Neuron (in vitro differentiated cells): ENCODE results near the gene ZNF474.

Source experiments
- H2AFZ ChIP-seq: one replicate; pipeline ENCODE4 v1.6.1; 2013; ENCODE audit warnings: low read depth, mild to moderate bottlenecking, inconsistent platforms, low read length, moderate library complexity
- H3K27me3 ChIP-seq: one replicate; pipeline ENCODE4 v1.6.1; 2013; ENCODE audit warnings: low read length; ENCODE audit not compliant: insufficient read depth
- H3K36me3 ChIP-seq: one replicate; pipeline ENCODE4 v1.6.1; 2013; ENCODE audit warnings: low read length; ENCODE audit not compliant: insufficient read depth
- H3K4me1 ChIP-seq: one replicate; pipeline ENCODE4 v1.6.1; 2013; ENCODE audit warnings: low read length; ENCODE audit not compliant: insufficient read depth
- H3K4me3 ChIP-seq: 2 replicates; pipeline ENCODE4 v1.5.1; 2013; ENCODE audit warnings: mild to moderate bottlenecking, low read length, moderate library complexity
- H3K9me3 ChIP-seq: one replicate; pipeline ENCODE4 v1.6.1; 2013; ENCODE audit warnings: low read length

The ZNF474 gene

GRCh38 chr5:122151640-122152039, 22.3 kb downstream of the ZNF474 start:
- Histone ChIP-seq H3K4me1 (no peaks in the 10 kb centered on the region), H2AFZ (no peak overlapping the region), H3K4me3 (no peak overlapping the region)

GRCh38 chr5:122152266-122152900, 23.0 kb downstream of the ZNF474 start:
- Histone ChIP-seq H3K9me3 (no peaks in the 10 kb centered on the region), H3K4me1 (no peaks in the 10 kb centered on the region), H3K36me3 (no peaks in the 10 kb centered on the region), H3K27me3 (no peaks in the 10 kb centered on the region), H3K4me3 (no peak overlapping the region), H2AFZ (no peak overlapping the region)

More at GRCh38 chr5:122151640-122152039, 22.3 kb downstream of the ZNF474 start:
- no peaks in the 10 kb centered on the region for H3K9me3 ChIP-seq
- no peaks in the 10 kb centered on the region for H3K36me3 ChIP-seq
- no peaks in the 10 kb centered on the region for H3K27me3 ChIP-seq

DNA sequence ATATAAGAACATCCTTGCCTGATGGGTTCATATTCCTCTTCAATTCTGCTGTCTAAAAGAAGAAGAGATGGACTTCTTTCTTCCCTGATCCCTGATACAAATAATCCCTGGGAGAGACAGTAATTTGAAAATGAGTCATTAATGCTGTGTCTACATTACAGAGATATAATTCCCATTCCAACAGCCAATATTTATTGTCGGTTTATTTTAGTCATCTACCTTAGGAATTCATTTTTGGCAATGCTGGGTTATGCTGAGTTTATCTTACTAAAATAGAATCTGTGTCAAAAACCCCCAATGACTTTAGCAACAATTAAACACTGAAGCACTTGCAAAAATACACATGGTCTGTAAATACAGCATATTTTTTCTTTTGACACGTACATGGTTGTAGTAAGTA, 23.9 kb downstream of the ZNF474 start:
- no peak overlapping the region for H3K4me3 ChIP-seq
- no peaks in the 10 kb centered on the region for H3K27me3 ChIP-seq
- no peak overlapping the region for H2AFZ ChIP-seq
- H3K4me1 ChIP-seq, result no peaks in the 10 kb centered on the region
- no peaks in the 10 kb centered on the region for H3K9me3 ChIP-seq
- no peaks in the 10 kb centered on the region for H3K36me3 ChIP-seq

- no peaks in the 10 kb centered on the region for H3K9me3 ChIP-seq
- no peak overlapping the region for H3K4me3 ChIP-seq
- no peak overlapping the region for H2AFZ ChIP-seq
- no peaks in the 10 kb centered on the region for H3K27me3 ChIP-seq
- no peaks in the 10 kb centered on the region for H3K4me1 ChIP-seq
- H3K36me3 ChIP-seq, result no peaks in the 10 kb centered on the region
These were observed 24.4 kb downstream of the ZNF474 start for GRCh38 chr5:122153774-122154173.

- Histone ChIP-seq H3K4me1 (no peaks in the 10 kb centered on the region), H3K4me3 (no peak overlapping the region), H3K27me3 (no peaks in the 10 kb centered on the region), H3K9me3 (no peaks in the 10 kb centered on the region), H3K36me3 (no peaks in the 10 kb centered on the region), H2AFZ (no peak overlapping the region)
These were observed 25.1 kb downstream of the ZNF474 start for GRCh38 chr5:122154491-122154890.

DNA sequence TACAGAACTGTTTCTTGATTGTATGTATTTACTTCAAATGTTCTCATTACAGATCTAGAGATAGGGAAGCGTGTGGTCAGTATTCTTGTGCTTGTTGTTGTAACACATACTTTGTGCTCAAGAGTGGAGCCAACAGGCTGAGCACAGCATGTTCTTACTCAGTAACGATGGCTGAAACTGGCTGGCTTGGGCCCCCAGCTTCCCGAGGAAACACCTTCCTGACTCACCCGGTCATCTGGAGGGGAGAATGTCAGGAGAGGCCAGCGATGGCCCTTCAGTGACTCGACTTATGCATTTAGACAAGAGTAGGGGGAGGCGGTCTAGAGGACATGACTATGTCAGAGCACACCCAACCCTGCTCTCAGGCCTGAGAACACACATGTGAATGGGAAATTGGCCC, 25.6 kb downstream of the ZNF474 start:
- H3K36me3 ChIP-seq, result no peaks in the 10 kb centered on the region
- H3K4me1 ChIP-seq, result no peaks in the 10 kb centered on the region
- no peaks in the 10 kb centered on the region for H3K27me3 ChIP-seq
- H2AFZ ChIP-seq, result no peak overlapping the region
- H3K4me3 ChIP-seq, result no peak overlapping the region
- no peaks in the 10 kb centered on the region for H3K9me3 ChIP-seq

DNA sequence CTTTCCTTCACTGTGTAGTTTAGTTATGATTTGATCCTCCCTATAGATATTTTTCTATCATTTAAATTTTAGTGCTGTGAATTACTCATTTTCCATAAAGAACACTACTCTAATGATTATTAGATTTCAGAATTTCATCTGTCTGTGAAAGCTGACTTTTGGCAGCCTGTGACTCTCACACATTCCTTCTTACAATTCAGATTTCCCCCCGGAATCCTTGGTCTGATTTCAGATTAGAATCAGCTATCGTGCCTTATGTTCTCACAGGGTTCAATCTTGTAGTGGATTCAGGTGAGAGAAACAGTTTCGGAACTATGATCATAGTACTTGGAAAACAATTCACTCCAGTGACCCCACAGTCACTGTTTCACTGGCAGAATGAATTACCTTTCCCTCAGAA, 26.2 kb downstream of the ZNF474 start:
- Histone ChIP-seq H2AFZ (no peak overlapping the region), H3K36me3 (no peaks in the 10 kb centered on the region), H3K4me1 (no peaks in the 10 kb centered on the region), H3K4me3 (no peak overlapping the region), H3K27me3 (no peaks in the 10 kb centered on the region), H3K9me3 (no peaks in the 10 kb centered on the region)

- Histone ChIP-seq H3K27me3 (no peaks in the 10 kb centered on the region), H3K4me3 (no peak overlapping the region), H2AFZ (no peak overlapping the region), H3K36me3 (no peaks in the 10 kb centered on the region), H3K9me3 (no peaks in the 10 kb centered on the region), H3K4me1 (no peaks in the 10 kb centered on the region)
These were observed 27.5 kb downstream of the ZNF474 start for GRCh38 chr5:122156724-122157325.

DNA sequence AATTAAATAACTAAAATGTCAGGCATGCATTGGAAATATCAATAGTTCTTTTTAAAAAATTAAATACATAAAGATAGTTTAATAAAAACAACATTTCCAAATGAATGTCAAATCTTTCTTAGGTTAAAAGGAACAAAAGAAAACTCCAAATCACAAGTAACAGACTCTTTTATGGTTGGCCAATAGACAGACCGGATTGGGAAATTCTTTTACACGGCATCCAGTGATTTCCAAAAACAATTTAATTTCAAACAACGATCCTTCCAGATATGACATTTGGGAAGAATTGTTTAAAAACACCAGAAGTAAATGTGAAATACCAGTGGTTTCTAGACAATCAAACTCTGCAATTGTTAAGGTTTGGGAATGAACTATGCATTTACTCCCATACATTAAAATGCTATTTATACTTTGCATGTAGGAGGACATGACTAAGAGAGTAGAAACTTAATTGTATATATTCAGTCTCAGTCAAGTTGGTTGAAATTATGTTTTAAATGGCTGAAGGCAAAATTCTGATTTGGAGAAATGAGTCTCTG, 32.8 kb downstream of the ZNF474 start:
- Histone ChIP-seq H3K4me1 (peaks cover 15% of the 10 kb centered on the region), H3K36me3 (no peaks in the 10 kb centered on the region), H3K4me3 (no peak overlapping the region), H3K9me3 (no peaks in the 10 kb centered on the region), H2AFZ (no peak overlapping the region), H3K27me3 (no peaks in the 10 kb centered on the region)

DNA sequence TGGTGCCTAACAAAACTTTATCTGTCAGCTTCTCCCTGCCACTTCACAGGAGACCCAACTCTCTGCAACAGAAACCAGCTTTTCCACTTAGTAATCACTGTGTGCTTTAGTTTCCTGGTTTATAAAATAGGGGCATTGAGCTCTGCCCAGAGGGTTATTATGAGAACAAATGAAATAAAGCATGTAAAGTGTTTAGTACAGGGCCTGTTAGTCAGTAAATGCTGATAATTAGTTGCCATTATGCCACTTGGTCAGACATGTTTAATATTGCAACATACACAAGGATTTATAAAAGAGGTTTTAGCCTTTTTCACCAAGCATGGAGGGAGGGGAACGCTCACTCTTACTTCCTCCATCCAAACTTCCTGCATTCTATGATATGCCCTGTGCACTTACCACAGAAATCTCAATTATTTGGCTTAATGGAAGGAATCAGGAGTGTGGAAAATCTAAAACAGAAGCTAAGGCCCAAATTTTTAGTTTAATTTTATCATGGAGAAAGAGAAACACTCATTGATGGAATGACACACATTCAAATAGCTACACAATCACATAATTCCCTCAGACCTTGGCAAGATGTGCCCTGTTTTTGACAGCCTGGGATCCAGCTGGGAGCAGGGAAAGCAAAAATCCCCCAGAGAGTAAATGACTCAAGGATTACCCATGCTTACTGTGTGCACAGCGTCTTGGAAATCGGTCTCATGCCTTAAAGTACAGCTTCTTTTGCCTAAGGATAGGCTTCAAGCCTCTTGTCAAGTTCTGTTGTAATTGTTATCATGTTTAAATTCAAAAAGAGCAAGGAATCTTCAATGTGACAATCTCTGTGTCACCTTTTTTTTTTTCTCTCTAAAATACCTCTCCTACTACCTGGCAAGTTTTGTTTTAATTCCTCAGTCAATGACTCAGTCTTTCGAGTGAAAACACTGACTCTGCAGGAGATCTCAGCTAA, 34.0 kb downstream of the ZNF474 start:
- Histone ChIP-seq H3K27me3 (no peaks in the 10 kb centered on the region), H2AFZ (no peak overlapping the region), H3K9me3 (no peaks in the 10 kb centered on the region), H3K4me1 (peaks cover 15% of the 10 kb centered on the region), H3K36me3 (no peaks in the 10 kb centered on the region), H3K4me3 (no peak overlapping the region)

GRCh38 chr5:122164070-122164435, 34.7 kb downstream of the ZNF474 start:
- Histone ChIP-seq H3K4me1 (peaks cover 15% of the 10 kb centered on the region), H3K27me3 (no peaks in the 10 kb centered on the region), H3K4me3 (no peak overlapping the region), H3K9me3 (no peaks in the 10 kb centered on the region), H3K36me3 (no peaks in the 10 kb centered on the region), H2AFZ (no peak overlapping the region)

GRCh38 chr5:122164831-122165558, 35.6 kb downstream of the ZNF474 start:
- Histone ChIP-seq H3K9me3 (no peaks in the 10 kb centered on the region), H3K4me3 (no peak overlapping the region), H3K4me1 (peaks cover 15% of the 10 kb centered on the region), H3K27me3 (no peaks in the 10 kb centered on the region), H2AFZ (no peak overlapping the region), H3K36me3 (no peaks in the 10 kb centered on the region)
